Stromal cell of bone marrow (primary cell): ENCODE data around the gene ARHGAP26.

Experiments used
- DNase-seq: peaks from one replicate; pipeline ENCODE4 v3.0.0-alpha.2; 2012; ENCODE audit warnings: low read depth

The ARHGAP26 gene

DNA sequence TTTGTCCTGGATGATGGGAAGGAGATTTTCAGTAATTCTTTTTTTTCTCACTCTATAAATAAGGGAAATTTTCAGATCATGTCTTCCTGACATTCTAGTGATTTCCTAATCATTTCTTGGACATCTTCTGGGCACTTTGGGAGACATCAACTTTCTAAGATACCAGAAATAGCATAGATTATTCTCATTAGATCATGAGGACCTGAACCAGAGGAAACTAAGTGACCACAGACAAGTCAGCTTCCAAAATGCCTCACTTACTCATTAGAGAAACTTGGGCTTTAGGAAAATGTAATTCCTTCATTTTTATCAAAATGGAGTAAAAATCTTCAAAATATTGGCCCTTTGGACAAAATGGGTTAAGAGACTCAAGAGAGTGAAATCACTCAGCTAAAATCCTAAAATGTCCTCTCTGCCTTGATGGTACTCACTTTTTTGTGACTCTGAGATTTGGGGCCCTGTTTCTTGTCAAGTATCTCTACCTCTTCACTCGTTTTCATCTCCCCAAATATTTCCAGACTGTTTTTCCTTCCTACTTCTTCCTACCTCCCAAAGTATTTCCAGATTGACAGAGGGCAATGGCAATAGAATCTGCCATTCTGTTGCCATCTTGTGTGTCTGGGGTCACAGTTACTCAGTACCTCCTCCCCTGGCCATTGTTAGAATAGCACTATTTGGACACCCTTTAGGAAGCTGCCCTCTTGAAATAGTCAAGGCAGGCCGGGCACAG is 438.8 kb downstream of the ARHGAP26 start:
- no peak for DNase-seq

DNA sequence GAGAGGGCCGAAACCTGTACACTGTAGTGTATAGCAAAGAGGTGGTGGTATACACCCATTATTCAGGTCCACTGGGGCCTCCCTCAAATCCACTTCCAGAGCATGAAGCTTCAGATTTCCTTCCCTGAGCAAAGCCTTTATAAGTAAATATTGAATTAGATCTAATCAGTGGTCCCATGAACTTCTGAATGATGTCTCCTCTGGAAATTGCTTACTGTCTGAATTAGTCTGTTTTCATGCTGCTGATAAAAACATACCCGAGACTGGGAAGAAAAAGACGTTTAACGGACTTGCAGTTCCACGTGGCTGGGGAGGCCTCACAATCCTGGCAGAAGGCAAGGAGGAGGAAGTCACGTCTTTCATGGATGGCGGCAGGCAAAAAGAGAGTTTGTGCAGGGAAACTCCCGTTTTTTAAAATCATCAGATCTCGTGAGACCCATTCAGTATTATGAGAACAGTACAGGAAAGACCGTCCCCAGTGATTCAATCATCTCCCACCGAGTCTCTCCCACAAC is 439.8 kb downstream of the ARHGAP26 start:
- DNase-seq: no peak

DNA sequence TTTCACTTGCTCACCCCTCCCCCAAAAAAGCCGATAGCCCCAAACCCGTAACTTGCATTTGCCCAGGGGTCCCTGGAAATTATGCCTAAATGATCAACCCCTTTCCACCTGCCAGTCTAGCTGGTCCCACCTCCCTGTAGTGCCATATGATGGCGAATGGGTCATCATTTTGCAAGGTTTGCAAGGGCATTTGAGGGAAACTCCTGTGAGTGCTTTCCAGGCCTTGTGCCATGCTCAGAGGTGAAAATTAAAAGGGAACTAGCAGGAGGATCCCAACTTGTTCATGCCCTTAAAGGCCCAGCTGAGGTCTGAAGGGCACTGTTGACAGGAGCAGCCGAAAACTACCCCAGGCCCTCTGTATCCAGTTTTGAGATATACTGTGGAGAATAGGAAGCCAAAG is 440.4 kb downstream of the ARHGAP26 start:
- DNase-seq: no peak

DNA sequence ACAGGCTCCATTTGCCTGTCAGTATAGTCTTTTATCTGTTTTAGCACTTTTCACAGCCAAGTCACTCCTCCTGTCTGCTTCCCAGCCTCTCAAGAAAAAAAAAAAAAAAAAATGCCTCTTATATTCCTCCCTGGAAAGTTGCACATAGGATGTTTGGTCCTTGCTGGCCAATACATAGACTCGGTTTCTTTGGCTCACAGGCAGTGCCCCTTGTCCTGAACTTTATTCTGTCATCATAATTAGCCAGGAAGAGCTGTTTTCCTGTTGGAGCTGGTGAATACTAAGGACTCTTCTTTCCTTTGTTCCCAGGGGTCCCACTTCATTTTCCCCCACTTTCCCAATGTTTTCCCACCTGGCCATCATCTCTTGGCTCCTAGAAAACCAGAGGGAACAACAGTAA is 442.1 kb downstream of the ARHGAP26 start:
- DNase-seq: no peak

DNA sequence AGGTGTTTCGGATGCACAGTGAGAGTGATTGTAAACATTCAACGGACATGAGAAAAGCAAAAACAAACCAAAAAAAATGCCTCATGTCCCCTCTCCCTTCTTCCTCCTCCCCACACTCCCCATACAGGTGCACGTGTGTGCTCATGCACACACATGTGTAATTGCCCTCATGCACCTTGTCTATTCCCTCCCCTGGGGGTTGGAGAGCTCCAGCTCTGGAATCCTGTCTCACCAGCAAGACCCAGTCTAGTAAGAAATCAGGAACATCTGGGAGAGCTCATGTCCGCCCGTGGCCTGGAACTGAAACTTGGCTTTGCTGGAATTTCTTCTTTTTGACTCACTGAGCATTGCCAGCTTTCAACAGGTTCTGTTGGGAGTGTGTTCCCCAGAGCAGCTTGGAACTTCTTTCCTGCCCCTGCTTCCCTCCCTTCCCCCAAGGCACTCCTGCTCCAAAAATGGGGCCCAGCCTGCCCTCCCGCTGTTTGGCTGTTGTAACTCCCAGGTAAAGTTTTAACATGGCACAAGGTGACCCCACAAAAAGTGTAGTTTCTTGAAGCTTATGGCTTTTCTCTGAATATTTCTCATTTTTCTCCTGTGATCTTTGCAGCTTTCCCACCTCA is 443.2 kb downstream of the ARHGAP26 start:
- DNase-seq: no peak

DNA sequence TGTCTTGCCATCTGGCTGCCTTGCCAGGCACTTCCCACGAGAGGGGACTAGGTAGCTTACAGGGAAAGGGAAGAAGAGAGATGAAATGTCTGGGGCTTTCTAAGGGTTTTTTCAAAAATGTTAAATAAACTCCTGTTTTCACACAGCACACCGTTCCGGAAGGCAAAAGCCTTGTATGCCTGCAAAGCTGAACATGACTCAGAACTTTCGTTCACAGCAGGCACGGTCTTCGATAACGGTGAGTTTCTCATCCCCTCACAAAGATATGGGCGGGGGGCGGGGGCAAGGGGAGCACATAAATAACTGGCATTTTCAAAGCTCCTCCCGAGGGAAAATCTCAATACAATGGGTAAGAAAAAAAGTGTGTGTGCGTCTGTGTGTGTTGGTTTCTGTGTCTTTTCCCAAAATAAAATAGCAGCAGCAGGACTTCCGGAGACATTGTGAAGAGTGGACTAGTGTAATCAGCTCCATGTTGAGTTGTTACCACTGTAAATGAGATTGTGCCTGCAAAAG is 443.7 kb downstream of the ARHGAP26 start:
- no peak for DNase-seq

DNA sequence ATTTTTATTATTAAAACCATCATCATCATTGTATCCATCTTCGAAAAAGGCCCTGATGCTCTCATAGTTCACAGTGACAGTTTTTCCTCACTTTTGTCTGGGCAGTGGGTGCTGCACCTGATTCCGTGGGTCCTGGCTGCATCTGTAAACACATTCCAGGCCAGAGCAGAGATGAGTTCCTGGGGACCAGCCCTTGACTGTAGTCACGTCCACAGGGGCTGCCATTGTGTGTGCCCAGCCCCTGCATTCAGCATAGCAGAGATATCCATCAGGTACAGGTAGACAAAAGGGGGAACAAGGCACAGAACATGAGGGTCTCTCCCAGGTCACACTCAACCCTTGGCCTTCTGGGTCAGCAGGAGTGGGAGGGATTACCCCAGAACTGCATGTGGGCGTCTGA is 444.3 kb downstream of the ARHGAP26 start:
- DNase-seq: no peak

DNA sequence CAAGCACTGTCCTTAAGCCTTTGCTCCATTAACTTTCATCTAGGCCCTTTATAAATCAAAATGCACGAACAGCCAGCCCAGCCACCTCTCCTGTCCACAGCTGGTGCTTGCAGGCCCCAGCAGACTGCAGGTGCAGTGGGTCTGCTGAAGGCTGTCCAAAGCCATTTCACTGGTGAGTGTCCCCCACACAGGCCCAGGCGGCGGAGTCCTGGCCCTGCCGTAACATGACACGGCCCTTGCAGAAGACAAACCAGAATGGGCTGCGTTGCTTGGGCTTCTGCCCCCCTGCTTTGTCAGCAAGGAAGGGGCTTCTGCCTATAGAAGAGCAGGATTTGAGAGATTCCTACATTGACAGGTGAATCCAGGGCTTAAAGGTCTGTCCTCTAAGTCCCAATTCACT is 444.7 kb downstream of the ARHGAP26 start:
- no peak for DNase-seq

DNA sequence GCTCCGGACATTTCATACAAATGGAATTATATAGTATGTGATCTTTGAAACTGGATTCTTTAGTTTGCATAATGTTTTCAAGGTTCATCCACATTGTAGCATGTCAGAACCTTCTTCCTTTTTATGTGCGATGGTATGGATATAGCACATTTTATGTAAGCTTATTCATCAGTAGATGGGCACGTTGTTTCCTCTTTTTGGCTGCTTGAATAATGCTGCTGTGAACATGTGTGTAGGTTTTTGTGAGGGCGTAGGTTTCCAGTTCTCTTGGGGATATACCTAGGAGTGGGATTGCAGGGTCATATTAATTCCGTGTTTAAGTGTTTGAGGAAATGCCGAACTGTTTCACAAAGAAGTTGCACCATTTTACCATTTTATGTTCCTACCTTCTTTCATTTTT is 445.5 kb downstream of the ARHGAP26 start:
- DNase-seq: no peak

DNA sequence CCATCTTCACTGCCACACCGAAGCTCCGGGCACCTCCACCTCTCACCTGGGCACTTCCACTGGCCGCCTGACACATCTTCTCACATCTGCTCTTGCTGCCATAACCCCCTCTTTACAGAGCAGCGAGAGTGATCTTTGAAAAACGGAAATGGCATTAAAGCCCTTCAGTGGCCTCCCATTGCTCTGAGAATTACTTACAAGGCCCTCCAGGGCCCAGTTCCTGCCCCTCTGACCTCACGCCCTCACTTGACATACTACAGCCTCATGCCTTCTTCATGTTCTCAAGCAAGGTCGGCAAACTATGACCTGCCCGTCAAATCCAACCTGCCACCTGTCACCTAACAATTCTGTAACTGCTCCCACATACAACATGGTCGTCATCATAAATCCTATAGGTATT is 446.0 kb downstream of the ARHGAP26 start:
- DNase-seq: no peak

DNA sequence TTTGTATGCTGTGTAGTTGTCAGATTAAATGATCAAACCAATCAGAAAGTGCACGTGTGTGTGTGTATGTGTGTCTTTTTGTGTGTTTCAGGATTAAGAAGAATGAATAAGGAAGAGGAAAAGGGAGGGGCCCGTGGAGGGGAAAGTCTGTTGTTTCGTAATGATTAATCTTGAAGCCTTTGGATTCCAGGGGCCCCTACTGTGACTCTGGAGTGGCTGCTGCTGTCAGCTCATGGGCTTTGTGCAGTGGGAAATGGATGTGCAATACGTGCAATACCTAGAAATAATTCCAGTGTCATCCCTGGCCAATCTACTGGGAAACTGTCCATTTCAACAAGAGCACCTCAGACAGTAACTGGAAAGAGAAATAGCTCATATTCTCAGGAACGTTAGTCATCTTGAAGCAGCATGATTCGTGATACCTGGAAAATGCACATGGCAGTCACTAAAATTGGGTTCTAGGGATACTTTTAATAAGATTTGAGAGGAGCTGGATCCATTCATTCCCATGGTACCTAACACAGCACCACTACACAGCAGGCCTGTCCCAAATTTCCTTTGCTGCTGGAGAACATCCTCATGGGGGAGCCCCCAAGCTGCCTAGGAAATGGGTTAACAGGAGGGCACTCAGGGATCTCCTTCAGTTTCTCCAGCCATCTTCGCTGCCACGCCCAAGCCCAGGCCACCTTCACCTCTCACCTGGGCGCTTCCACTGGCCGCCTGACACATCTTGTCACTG is 447.1 kb downstream of the ARHGAP26 start:
- no peak for DNase-seq

DNA sequence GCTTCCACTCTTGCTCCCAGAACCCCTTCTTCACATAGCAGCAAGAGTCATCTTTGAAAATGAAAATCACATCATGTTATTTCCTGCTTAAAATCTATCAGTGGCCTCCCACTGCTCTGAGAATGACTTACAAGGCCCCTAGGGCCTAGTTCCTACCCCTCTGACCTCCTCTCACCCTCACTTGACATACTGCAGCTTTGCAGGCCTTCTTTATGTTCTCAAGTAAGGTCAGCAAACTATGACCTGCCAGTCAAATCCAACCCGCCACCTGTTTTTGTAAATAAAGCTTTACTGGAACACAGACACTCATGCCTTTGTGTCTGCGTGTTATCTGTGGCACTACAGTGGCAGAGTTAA is 447.6 kb downstream of the ARHGAP26 start:
- DNase-seq: no peak

DNA sequence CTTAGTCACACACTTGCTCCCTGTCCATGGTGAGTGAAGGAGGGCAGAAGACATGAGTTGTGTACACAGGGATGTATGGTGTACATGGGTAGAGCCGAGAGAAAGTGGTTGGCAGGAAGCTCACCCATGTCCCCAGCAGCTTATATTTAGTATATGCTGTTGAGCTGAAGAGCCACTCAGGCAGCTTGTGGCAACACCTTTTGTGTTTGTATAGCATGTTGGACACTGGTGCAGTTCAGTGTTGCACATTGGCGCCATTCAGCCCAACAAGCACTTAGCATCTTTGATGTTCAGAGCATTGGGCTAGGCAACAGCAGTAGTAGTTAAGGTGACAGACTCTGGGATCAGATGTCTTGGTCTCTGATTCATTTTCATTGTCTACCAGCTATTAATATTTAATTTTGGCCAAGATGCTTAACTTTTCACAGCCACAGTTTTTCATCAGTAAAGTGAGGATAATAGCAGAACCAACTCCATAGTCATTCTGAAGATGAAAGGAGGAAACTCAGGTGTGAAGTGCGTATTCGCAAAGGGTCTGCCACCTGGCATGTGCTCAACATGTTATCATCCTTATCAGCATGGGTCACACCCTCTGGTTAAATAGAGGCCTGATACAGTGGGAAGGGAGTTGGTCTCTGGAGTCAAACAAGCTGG is 448.5 kb downstream of the ARHGAP26 start:
- no peak for DNase-seq

DNA sequence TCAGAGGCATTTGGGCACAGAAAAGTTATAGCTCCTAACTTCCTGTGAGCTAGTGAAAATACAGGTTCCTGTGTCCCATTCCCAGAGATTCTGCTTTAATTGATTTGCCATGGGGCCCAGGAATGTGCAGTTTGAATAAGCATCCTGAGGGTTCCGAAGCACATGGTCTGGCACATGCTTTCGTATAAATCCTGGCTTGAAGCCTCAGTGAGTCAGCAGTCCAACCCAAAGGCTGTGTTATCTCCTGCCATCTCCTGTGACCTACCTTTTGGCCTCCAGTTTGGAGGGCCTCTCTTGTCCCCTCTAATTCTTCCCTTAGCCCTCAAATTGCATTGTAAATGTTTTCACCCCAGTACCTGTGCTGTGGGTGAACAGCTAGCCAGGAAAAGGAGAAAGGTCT is 449.5 kb downstream of the ARHGAP26 start:
- no peak for DNase-seq

DNA sequence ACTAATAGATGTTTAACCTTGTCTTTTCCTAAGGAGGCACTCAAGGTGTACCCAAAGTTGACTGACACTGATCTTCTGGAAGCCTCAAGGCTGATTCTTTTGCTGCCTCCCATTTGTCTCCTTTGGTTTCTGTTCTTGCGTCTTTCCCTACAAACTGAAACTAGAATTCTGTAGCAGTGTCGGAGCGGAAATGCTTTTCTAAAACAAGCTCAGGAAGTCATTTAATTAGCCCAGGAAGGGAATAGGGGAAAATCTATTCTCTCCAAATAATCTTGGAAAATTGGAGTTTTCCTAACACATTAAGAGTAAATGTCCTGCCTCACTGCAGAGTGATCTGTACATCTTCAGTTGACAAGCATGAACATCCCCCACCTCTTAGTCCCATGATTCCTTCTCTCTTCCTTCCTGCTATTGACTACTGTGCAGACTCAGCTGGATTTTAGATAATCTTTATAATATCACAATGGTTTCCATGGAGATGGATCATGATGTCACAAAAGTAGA is 450.6 kb downstream of the ARHGAP26 start:
- no peak for DNase-seq

DNA sequence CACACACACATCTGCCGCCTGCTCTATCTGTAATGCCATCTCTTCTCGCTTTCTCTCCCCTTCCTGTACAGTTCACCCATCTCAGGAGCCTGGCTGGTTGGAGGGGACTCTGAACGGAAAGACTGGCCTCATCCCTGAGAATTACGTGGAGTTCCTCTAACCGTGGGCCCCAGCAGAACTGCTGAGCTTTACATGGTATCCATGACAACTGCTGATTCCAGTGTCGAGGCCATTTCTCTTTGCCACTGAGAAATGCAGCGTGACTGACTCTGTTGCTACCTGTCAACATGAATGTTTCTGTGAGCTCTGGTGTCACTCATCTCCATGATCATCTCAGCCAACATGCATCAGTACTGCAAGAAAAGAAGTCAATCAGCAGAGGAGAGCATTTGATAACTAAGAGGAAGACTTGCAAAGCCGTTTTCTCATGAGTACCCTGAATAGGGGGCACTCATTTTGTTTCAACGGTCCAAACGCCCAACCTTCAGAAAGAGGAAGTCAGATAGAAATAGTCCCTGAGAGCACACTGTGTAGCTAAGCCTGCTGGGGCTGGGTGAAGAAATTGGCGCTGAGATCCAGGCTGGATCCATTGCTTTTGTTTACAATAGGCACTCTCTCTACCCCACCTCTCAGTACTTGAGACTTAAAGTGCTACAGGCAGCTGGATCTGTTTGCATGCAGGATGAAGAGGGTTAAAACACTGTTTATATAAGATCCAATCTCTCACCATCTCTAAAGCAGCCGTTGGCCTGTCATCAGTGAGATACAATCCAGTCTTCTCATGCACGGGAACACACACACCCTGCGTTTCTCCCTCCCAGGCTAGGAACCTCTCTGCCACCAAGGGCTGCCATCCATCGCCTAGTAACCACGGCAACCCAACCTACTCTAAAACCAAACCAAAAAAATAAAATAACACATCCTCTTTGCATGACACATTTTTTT is 452.4 kb downstream of the ARHGAP26 start:
- no peak for DNase-seq

DNA sequence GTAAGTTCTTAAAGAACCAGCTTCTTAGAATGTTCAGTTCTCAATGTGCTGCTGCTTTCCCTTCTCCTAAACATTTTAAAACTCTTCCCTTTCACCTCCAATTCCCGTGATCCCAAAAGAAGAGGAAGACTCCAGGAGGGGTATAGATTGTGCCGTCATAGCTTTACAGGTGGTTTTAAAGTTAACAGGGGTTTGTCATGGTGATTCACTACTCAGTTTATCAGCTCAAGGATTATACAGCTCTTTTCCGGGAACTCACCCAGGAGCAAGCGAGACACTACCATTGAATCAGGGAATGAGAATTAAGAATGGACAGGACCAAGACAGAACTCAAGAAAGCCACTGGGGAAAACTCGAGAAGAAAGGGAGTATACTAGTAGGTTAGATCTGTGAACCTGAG is 454.5 kb downstream of the ARHGAP26 start:
- no peak for DNase-seq

DNA sequence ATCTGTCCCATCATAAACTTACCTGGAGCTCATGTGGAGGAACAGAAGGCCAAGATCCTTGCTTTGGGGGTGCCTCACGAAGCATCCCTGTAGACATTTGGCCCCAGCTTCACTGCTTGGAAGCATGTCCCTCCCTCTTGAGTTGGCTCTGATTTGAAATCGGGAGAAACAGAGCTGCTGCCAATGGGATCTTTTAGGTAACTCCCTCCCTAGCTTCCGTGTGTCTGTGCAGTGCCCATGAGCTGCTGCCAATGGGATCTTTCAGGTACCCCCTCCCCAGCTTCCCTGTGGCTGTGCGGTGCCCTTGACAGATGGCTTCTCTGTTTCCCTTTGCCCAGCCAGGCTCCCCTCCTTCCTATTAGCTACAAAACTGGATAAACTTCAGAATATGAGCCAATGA is 455.3 kb downstream of the ARHGAP26 start:
- no peak for DNase-seq

DNA sequence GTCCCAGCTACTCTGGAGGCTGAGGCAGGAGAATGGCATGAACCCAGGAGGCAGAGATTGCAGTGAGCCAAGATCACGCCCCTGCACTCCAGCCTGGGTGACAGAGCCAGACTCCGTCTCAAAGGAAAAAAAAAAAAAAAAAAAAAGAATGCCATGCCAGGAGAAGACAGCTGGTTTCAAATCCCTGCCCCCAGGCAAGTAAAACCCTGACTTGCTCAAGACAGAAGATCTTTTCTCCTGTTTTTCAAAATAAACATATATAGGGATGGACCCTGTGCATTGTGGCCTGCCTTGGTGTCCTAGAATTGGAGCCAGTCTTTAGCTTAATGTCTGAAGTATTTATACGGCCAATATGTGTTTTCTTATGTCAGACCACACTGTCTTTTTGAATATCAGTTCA is 456.2 kb downstream of the ARHGAP26 start:
- no peak for DNase-seq

DNA sequence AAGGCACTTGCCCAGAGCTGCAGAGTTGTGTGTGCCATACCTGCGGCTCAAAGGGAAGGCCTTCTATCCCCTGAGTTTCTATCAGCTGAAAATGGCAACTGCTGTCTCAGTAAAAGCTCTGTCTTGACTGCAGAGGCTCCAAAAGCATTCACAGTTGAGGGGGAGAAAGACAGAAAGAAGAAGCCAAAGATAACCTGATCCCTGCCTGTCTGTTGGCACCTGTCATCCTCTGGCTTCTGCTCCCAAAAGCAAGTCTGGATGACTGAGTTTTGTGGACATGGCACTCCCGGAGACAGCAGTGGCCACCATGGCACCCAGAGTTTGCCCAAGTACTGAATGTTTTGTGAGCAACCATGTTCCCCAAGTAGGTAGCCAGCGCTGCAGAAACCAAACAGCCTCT is 456.7 kb downstream of the ARHGAP26 start:
- DNase-seq: no peak

DNA sequence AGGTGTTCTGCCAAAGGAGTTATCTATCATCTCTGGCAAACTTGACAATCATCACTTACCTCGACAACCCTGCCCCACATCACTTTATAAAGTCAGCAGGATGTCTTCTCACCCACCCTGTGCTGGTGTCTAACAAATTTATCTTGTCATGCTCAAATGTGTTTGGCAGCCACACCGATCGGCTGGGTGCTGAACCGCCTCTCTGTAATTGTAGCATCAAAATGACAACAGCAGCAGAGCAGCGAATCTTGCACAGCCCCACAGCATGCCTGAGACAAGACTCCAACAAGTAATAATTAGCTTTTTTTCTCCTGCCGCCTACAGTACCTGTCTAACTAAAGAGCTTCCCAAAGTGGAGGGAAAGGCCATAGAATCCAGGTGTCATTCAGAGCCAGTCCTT is 457.1 kb downstream of the ARHGAP26 start:
- no peak for DNase-seq
